ENCODE data around the gene SEMA4D. TPM values are rescaled to one million over a fixed set of nuclear protein-coding genes. Genes with fewer than 3 reads are reported as not detected.

Gene SEMA4D
- total RNA-seq, 1 donor: 0.72 TPM

DNA sequence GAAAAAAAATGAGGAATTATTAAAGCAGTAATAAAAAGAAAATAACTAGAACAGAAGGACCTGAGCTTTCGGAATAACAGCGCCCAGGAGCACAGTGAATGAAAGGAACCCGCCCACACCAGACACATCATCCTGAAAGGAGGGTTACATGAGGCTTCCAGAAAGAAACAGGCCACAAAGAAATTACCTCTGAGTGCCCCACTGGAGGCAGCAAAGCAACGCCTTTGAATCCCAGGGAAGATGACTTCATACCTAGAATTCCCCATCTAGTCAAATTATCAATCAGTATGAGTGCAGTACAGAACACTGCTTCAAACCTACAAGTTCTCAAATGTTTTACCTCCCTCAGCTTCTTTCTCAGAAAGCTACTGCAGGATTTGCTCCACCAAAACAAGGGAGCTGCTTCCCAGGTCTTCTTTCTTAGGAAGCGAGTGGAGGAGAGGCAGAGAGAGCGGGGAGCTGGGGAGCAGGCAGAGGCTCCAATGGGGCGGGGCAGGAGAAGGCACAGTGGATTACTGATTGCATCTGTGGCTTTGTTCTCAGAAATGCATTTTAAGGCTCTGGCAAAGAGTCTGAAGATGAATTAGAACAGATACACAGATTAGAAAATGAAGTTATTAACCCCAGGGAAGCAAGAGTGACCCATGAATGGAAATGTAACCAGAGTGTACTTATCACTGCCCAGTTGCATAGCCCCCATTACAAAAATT, 87.1 kb downstream of the SEMA4D start:
- Histone ChIP-seq H3K9me3 (ENCODE audit: low read depth, low read length) (peaks cover 4% of the 10 kb centered on the region), H3K27ac (ENCODE audit: low read depth, low read length) (no peak overlapping the region), H2AFZ (ENCODE audit: low read length) (no peak overlapping the region), H3K79me2 (ENCODE audit: insufficient read depth, low read length) (no peaks in the 10 kb centered on the region), H3K4me3 (ENCODE audit: insufficient read depth, low read length) (no peak overlapping the region), H3K27me3 (ENCODE audit: insufficient read depth, low read length) (no peaks in the 10 kb centered on the region), H4K20me1 (ENCODE audit: insufficient read depth, low read length) (no peaks in the 10 kb centered on the region), H3K4me2 (ENCODE audit: insufficient read depth, low read length) (no peak overlapping the region), H3K4me1 (ENCODE audit: insufficient read depth, low read length) (no peaks in the 10 kb centered on the region), H3K36me3 (ENCODE audit: insufficient read depth, low read length) (no peaks in the 10 kb centered on the region)
- TF ChIP-seq, protein P1, sequence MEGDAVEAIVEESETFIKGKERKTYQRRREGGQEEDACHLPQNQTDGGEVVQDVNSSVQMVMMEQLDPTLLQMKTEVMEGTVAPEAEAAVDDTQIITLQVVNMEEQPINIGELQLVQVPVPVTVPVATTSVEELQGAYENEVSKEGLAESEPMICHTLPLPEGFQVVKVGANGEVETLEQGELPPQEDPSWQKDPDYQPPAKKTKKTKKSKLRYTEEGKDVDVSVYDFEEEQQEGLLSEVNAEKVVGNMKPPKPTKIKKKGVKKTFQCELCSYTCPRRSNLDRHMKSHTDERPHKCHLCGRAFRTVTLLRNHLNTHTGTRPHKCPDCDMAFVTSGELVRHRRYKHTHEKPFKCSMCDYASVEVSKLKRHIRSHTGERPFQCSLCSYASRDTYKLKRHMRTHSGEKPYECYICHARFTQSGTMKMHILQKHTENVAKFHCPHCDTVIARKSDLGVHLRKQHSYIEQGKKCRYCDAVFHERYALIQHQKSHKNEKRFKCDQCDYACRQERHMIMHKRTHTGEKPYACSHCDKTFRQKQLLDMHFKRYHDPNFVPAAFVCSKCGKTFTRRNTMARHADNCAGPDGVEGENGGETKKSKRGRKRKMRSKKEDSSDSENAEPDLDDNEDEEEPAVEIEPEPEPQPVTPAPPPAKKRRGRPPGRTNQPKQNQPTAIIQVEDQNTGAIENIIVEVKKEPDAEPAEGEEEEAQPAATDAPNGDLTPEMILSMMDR (IDR thresholded peaks at IDR 0.05; ENCODE audit: extremely low read depth, low read depth, low read length): peak; percentile 27
- DNase-seq (ENCODE audit: insufficient read length, low spot score, missing footprints): peak; percentile 60

DNA sequence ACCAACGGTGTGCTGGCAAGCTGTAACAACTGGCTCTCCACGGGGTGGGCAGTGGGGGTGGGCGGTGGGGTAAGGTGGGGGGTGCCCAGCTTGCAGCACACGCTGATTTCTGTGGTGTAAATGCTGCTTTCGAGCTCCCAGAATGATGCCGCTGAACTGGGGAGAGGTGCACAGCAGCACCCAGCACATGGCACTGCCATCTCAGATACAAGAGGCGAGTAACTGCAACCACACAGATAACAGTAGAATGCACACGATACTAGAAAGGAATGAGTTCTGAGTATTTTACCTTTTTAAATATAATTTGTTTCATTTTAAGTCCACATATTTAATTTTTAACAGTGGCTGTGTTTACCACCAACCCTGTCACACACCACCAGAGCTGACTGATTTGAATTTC, 87.9 kb downstream of the SEMA4D start:
- Histone ChIP-seq H4K20me1 (ENCODE audit: insufficient read depth, low read length) (no peaks in the 10 kb centered on the region), H3K27me3 (ENCODE audit: insufficient read depth, low read length) (no peaks in the 10 kb centered on the region), H3K4me1 (ENCODE audit: insufficient read depth, low read length) (no peaks in the 10 kb centered on the region), H3K4me3 (ENCODE audit: insufficient read depth, low read length) (no peak overlapping the region), H3K4me2 (ENCODE audit: insufficient read depth, low read length) (no peak overlapping the region), H3K79me2 (ENCODE audit: insufficient read depth, low read length) (no peaks in the 10 kb centered on the region), H3K9me3 (ENCODE audit: low read depth, low read length) (peaks cover 4% of the 10 kb centered on the region), H2AFZ (ENCODE audit: low read length) (no peak overlapping the region), H3K36me3 (ENCODE audit: insufficient read depth, low read length) (no peaks in the 10 kb centered on the region), H3K27ac (ENCODE audit: low read depth, low read length) (no peak overlapping the region)
- TF ChIP-seq, protein P1 (IDR thresholded peaks at IDR 0.05; ENCODE audit: extremely low read depth, low read depth, low read length): no peak
- no peak for DNase-seq (ENCODE audit: insufficient read length, low spot score, missing footprints)

DNA sequence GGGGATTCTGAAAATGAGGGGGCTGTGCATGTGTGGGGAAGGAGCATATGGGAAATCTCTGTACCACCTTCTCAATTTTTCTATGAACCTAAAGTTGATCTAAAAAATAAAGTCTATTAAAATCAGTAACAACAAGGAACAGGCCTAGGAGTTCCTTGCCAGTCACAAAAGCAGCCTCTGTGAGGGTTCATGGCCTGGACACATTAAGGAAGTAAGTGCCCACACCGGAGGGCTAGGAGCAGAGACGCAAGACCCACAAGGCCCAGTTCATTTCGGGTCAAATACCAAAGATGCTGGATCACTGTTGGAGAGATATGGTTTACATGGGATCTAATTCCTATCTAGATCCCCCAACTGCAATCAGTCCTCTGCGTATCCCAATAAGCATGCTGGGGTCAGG, 88.4 kb downstream of the SEMA4D start:
- Histone ChIP-seq H3K27ac (ENCODE audit: low read depth, low read length) (no peak overlapping the region), H2AFZ (ENCODE audit: low read length) (no peak overlapping the region), H3K79me2 (ENCODE audit: insufficient read depth, low read length) (no peaks in the 10 kb centered on the region), H3K36me3 (ENCODE audit: insufficient read depth, low read length) (no peaks in the 10 kb centered on the region), H3K9me3 (ENCODE audit: low read depth, low read length) (peaks cover 4% of the 10 kb centered on the region), H3K4me3 (ENCODE audit: insufficient read depth, low read length) (no peak overlapping the region), H3K4me1 (ENCODE audit: insufficient read depth, low read length) (no peaks in the 10 kb centered on the region), H4K20me1 (ENCODE audit: insufficient read depth, low read length) (no peaks in the 10 kb centered on the region), H3K4me2 (ENCODE audit: insufficient read depth, low read length) (no peak overlapping the region), H3K27me3 (ENCODE audit: insufficient read depth, low read length) (no peaks in the 10 kb centered on the region)
- TF ChIP-seq, protein P1 (IDR thresholded peaks at IDR 0.05; ENCODE audit: extremely low read depth, low read depth, low read length): no peak
- DNase-seq (ENCODE audit: insufficient read length, low spot score, missing footprints): no peak

DNA sequence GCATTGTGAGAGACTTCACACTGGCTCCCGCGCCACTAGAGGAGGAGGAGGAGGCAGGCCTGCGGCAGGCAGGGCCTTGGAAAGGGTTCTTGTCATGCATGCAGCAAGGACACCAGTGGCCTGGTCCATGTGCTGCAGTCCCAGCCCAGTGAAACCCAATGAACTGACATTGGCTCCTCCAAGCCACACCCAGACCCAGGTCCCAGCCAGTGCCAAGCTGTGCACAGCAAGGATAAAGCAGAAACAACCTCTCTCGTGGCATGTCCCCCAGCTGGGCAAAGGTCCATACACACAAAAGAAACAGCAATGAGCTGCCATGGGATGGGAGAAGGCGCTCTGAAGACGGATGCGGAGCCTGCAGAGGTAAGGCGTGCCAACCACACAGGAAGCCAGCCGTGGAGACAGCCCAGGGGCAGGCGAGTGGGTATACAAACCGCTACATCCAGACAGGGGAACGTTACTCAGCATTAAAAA, 89.2 kb downstream of the SEMA4D start:
- no peaks in the 10 kb centered on the region for H4K20me1 ChIP-seq (ENCODE audit: insufficient read depth, low read length)
- no peaks in the 10 kb centered on the region for H3K36me3 ChIP-seq (ENCODE audit: insufficient read depth, low read length)
- H3K9me3 ChIP-seq (ENCODE audit: low read depth, low read length): peaks cover 4% of the 10 kb centered on the region
- no peaks in the 10 kb centered on the region for H3K4me1 ChIP-seq (ENCODE audit: insufficient read depth, low read length)
- H3K27me3 ChIP-seq (ENCODE audit: insufficient read depth, low read length): no peaks in the 10 kb centered on the region
- no peak overlapping the region for H3K4me3 ChIP-seq (ENCODE audit: insufficient read depth, low read length)
- no peak overlapping the region for H3K27ac ChIP-seq (ENCODE audit: low read depth, low read length)
- H3K4me2 ChIP-seq (ENCODE audit: insufficient read depth, low read length): no peak overlapping the region
- TF ChIP-seq, protein P1 (IDR thresholded peaks at IDR 0.05; ENCODE audit: extremely low read depth, low read depth, low read length): no peak
- peak; percentile 81 for DNase-seq (ENCODE audit: insufficient read length, low spot score, missing footprints)
- no peaks in the 10 kb centered on the region for H3K79me2 ChIP-seq (ENCODE audit: insufficient read depth, low read length)
- H2AFZ ChIP-seq (ENCODE audit: low read length): no peak overlapping the region

Data from osteoblast (primary cell).